GM18502 (cell line): Measurements from ENCODE around the gene FHIT.
"Not testable (repeated sequence)": the region's sequence is repeated elsewhere in the genome, so short reads cannot be mapped to it uniquely, and the experiment has no call there.

Source experiments
- ATAC-seq: cut with Tn5 transposase; IDR thresholded peaks from one replicate; pipeline ENCODE4 v1.9.1; 2021; ENCODE audit warnings: mild to moderate bottlenecking; ENCODE audit not compliant: unreplicated experiment, poor library complexity

Gene FHIT

GRCh38 chr3:60551455-60552209 lies 699.6 kb downstream of the FHIT start:
- ATAC-seq: no peak

DNA sequence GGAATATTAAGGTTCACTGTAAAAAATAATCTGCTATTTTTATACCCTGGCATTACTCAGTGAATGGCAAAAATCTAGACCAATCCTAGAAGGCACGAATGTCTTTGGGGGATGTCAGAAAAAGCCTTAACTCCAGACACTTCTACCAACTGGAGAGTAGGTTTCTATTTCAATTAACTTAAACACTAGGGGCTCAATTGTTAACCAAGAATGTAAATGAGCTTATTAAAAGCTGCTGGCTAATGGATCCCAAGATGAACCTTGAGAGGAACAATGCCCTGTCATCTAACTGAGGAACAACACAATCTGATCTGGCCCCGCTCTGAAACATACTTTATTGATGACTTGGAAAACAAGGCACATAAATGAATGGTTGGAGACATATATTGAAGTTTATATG lies 701.4 kb downstream of the FHIT start:
- ATAC-seq: no peak

GRCh38 chr3:60542995-60543394 lies 708.3 kb downstream of the FHIT start:
- no peak for ATAC-seq

- ATAC-seq: not testable (repeated sequence)
Measured at GRCh38 chr3:60539394-60539793, 711.9 kb downstream of the FHIT start.

DNA sequence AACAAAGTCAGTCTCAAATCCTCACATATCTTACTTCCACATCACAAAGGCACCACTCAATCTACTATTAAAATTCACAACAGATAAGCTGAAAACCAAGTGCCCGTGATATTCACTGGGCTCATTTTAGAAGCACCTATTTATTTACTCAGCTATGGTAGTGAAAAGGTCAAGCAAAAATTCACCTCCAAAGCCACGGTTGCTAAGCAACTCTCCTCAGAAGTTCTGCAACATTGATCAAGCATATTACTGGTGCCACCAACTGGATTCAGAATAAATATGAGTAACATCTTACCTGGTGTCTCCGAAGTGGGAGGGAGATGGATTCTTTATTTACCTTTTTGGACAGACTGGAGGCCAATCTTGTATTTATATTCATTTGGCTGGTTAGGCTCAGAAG lies 714.8 kb downstream of the FHIT start:
- ATAC-seq: no peak

DNA sequence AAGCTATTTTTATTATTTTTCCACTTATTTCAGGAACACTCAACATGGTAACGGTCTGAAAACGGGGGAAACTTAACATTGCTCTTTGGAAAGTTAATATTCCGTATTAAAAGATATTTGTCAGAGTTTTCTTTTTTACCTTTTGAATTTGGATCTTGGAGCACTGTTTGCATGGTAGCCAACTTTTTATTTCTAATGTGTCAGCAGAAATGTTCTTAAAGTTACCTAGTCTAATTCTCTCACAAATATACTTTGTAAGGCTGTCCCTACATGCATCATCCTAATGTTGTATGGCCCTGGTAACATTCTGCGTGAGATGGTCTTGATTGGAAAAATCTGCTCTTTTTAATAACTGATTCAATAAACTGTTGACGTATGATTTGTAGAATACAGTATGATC lies 719.5 kb downstream of the FHIT start:
- ATAC-seq: no peak

- no peak for ATAC-seq
Measured at GRCh38 chr3:60528651-60529050, 722.6 kb downstream of the FHIT start.

DNA sequence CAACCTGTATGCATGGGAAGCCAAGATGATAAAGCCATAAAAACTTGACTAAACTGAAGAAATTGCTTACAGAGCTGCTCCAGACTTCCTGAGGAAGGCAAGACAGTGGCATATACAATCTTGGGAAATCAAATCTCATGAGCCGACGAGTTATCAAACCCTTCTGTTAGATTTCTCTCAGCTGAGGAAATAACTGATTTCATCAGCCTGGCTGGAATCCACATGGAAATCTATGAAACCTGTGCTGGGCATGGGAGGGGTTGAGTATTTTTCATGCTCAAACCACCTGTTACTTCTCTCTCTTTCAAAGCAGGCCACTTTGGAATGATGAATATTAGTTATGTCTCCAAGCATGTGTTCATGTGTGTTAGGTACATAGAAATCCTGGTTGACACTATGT lies 727.7 kb downstream of the FHIT start:
- no peak for ATAC-seq

DNA sequence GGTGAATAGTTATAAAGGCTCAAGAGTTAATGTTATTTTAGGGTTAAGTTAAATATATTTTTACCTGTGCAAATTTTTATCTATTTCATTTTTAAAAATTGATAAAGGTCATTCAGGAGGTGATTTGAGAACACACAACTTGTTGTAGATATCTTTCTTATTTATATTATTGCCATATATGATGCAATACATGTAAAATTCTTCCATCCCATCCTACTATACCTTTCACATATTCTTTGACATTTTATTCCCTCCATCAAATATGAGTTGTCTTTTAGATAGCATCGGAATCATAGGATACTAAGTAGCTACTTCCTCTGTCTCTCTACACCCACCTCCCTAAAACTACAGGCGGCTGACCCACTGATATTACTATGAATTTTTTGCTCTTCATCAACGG lies 734.1 kb downstream of the FHIT start:
- no peak for ATAC-seq

- ATAC-seq: no peak
Measured at GRCh38 chr3:60514866-60515265, 736.4 kb downstream of the FHIT start.

DNA sequence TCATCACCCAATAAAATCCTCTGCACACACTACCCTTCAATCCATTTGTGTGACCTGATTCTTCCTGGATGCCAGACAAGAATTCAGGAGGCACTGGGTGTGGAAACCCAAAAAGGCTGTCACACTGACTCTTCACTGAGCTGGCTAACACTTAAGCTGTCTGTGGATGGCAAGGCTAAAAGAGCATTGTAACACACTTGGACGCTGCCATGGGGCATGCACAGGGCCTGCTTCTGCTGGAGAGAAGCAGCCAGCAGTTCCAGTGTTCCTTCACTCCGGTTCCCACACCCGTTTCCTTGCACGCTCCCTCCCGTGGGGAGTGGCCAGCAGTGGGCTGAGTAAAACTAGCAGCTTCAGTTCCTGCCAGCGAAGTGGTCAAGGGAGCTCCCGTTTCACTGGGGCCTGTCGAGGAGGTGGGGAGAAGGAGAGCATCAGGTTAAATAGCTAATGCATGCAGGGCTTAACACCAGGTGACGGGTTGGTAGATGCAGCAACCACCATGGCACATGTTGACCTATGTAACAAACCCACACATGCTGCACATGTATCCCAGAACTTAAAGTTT lies 737.1 kb downstream of the FHIT start:
- no peak for ATAC-seq

DNA sequence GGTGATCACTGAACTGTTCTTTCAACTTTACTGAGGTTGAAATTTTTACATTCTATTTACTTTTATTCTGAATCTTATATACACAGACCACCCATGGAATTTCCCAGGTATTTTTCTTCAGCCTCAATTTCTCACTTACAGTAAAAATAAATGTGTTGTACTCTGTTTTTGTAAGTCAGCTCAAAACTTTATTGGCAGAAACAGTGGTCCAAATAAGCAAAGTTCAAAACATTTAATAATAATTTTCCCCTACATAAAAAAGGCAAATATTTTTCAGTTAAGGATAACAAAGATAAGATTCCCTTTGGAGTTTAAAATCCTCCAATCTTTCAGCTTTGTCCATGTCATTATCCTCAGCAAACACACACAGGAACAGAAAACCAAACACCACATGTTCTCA lies 738.0 kb downstream of the FHIT start:
- no peak for ATAC-seq

GRCh38 chr3:60512506-60512905 lies 738.7 kb downstream of the FHIT start:
- ATAC-seq: no peak

- ATAC-seq: no peak
Measured at GRCh38 chr3:60509471-60509870, 741.8 kb downstream of the FHIT start.

GRCh38 chr3:60504827-60505457 lies 746.3 kb downstream of the FHIT start:
- ATAC-seq: no peak

DNA sequence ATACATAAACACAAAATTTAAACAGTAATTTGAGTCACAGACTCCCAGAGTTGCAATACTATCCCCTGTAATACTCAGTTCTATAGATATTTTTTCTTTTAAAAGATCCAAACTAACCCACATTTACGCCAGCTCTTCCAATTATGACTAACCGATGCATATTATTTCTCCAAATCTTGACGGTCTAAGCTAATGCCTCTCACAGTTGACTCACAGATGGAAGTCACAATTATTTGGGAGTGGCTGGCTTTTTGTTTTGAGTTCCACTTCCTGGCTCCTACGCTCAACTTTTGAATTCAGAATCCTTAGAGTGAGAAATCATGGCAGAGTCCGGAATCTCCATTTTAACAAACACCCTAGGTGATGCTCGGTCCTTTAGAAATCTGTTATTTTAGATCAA lies 749.9 kb downstream of the FHIT start:
- ATAC-seq: no peak

GRCh38 chr3:60497902-60498301 lies 753.4 kb downstream of the FHIT start:
- no peak for ATAC-seq

DNA sequence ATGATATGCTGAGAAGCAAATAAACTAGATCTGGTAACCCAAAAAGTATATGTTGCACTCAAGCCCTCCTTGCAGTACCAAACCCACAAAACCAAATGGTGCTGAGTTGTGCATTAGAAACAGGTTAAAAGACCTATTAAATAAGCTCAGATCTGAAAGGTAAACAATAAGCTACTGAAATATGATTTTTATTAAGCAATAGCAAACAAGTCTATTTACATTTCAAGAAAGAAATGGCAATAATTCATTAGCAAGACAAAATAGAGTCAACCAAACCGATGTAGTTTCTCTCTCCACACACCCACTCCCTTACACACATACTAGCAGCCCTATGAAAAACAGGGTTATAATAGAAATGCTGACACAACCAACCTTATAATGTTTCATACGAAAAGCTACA lies 760.3 kb downstream of the FHIT start:
- no peak for ATAC-seq

- no peak for ATAC-seq
Measured at GRCh38 chr3:60475096-60475495, 776.2 kb downstream of the FHIT start.

DNA sequence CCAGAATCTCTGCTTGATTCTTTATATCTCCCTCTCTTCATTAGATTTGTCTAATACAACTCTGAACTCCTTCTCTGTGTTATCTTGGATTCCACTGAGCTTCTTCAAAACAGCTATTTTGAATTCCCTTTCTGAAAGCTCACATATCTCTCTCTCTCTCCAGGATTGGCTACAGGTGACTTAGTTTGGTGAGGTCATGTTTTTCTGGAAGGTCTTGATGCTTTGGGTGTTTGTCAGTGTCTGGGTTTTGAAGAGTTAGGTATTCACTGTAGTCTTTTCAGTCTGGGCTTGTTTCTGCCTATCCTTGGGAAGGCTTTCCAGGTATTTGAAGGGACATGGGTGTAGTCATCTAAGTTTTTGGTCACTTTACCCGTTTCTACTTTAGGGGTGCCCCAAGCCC lies 781.8 kb downstream of the FHIT start:
- ATAC-seq: no peak

- no peak for ATAC-seq
Measured at GRCh38 chr3:60463685-60464084, 787.6 kb downstream of the FHIT start.

GRCh38 chr3:60461267-60461666 lies 790.0 kb downstream of the FHIT start:
- ATAC-seq: no peak
